Measurements from ENCODE around the gene WDR1.

Gene WDR1

GRCh38 chr4:10036807-10037342, 79.7 kb downstream of the WDR1 start:
- DNase-seq (ENCODE audit: low read depth) = no peak

DNA sequence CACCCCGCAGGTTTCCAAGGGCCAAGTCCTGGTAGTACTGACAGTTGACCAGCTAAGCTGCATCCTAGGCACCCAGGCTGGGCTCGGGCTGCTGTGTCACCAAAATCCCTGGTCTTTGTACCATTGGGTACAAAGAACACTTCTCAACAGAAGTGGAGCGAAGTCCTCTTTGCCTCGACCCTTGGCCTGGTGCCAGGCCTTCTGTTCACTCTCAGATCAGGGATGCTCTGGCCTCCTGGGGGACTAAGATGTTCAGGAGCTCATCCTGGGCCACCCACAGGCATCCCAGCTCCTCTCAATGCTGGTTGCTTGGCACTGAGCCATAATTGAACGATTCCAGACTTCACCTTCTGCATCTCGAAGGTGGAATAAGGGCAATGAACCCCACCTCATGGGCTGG, 81.5 kb downstream of the WDR1 start:
- no peak for DNase-seq (ENCODE audit: low read depth)

DNA sequence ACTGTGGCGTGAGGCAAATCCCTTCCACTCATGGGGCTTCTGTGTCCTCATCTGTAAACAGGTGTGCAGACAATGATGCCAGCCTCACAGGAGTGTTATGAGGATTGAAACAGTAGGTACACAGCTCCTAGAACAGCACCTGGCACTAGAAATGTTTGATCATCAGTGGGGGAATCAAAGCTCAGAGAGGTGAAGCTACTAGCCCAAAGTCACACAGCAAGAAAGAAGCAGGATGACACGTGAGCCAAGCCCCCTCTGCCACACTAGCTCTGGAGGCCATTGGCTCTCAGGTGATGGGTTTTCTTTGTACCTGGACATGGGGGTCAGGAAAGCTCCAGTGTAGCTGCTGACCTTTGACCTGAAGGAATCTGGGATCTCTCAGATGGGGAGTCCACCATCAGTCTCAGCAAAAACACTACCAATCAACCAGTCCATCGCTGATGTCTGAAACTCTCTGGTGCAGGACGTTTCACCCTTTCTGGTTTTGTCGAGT, 81.9 kb downstream of the WDR1 start:
- no peak for DNase-seq (ENCODE audit: low read depth)

DNA sequence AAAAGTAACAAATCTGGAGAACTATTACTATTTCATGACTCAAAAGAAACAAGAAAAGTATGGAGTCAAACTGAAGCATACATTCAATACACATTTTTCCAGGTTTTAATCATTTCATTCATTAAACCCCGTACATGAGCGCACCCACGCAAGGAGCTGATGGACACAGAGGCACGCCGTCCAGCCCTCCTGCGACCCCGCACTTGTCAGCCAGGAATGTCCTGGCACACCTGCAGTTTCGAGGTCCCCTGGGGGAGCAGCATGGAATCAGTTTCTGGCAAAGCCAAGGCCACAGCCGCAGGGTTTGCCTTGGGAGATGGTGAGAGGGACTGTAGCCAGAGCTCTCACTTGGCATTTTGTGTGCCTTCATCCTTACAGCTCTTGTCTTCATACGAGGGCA, 82.5 kb downstream of the WDR1 start:
- no peak for DNase-seq (ENCODE audit: low read depth)

GRCh38 chr4:10033191-10033881, 83.3 kb downstream of the WDR1 start:
- DNase-seq (ENCODE audit: low read depth) = no peak

DNA sequence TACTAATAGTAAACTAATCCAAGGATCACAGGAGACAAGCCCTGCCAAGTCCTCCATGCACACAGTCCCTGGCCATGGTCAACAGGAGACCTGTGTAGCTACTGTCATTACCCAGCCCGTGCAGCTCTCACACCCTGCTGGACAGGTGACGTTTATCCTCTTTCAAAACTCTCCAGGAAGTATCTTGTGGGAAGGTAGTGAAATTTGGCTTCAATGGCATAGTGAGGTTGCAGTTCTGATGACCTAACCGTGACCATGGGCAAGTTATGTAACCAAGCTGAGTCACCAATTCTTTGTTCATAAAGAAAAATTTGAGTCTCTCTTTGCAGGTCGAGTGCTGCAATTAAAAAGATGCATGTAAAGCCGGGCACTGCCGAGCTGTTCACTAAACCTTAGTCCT, 84.0 kb downstream of the WDR1 start:
- DNase-seq (ENCODE audit: low read depth) = no peak

- DNase-seq (ENCODE audit: low read depth) = no peak
Measured at GRCh38 chr4:10031668-10032590, 84.7 kb downstream of the WDR1 start.

DNA sequence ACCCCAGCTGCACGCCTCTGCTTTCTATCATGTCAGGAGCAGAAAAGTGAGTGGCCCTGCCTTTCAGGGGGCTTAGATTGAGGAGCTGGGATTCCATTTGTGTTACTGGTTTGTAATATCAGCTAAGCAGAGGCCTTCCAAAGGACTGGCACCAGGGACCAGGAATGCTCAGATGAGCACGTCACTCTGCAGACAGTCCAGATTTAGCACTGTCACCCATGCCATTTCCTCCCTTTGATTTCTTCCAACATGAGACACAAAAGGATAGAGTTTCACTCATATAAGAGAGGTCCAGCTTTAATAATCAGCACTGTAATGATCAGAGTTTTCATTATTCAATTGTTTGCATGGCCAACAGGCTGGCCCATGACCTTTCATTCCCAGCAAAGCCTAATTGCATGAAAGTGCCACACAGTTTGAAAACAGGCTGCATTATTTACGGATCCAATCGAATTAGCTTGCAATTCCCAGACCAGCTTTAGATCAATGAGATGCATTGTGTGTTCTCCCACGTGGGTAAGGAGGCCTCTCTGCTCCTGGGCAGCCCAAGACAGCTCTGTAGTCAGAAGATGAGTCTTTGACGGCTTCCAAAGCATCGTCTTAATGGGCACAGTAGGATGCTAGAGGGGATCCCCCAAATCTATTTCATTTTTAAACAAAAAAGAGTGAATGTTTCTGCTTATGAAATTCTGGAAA, 85.5 kb downstream of the WDR1 start:
- no peak for DNase-seq (ENCODE audit: low read depth)

- no peak for DNase-seq (ENCODE audit: low read depth)
Measured at GRCh38 chr4:10029403-10029802, 87.2 kb downstream of the WDR1 start.

DNA sequence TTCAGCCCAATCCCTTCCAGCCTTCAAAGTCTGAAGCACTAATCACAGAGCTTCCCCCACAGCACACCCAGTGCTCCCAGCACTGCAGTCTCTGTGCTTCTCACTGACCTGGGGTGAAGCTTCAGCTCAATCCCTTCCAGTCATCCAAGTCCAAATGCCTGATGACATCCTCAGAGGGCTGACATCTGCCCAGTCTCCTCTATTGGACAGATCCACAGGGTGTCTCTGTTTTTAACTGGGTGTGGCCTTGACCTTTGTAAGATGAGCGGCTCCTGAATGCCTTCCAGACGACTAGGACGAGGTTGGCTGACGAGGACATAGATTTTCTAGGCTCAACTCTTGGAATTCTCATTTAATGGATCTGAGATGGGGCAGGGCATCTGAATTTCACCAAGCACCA, 87.7 kb downstream of the WDR1 start:
- DNase-seq (ENCODE audit: low read depth) = no peak

DNA sequence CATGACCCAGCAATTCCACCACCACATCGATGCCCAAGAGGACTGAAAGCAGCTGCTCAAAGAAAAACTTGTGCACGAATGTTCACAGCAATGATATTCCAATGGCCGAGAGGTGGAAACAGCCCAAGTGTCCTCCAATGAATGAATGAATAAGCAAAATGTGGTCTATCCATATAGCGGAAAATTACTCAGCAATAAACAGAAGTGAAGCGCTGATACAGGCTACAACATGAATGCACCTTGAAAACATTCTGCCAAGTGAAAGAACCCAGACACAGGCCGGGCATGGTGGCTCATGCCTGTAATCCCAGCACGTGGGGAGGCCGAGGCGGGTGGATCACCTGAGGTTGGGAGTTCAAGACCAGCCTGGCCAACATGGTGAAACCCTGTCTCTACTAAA, 90.1 kb downstream of the WDR1 start:
- DNase-seq (ENCODE audit: low read depth) = no peak

DNA sequence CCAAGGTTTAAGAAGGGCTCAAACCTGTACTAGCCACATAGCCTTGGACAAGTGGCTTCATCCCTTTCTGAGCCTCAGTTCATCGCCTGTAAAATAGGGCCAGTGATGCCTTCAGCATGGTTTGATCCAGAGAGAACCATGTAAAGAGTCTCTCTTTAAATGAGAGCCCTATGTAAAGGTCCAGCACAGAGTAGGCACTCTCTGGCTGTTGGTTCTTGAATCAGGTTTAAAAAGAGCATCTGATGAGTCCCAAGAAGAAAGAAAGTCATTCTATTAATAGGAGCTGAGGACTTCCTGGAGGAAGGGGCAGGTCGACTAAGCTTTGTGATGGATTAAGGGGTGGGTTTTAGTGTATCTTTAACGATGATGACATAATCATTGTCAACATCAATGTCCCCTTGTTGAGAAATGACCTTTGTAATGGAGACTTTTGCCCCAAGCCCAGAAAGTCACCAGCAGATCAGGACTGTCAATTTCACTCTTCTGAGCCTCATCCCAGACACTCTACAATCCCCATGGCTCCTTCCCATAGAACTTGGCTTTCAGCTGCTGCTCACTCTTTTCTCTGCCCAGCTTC, 91.3 kb downstream of the WDR1 start:
- DNase-seq (ENCODE audit: low read depth) = no peak

Data from stimulated activated CD8-positive, alpha-beta memory T cell treated with anti-CD3 and anti-CD28 coated beads, Interleukin-15, amount 100 ng/mL, for 24 hours (primary cell).